HFF-Myc (cell line): ENCODE measurements around the gene PRCP.

Experiments
- DNase-seq: peaks from one replicate; pipeline ENCODE4 v3.0.0-alpha.2; 2011; ENCODE audit warnings: low read depth; ENCODE audit errors: extremely low read depth
- H3K4me3 ChIP-seq: replicated peaks from 2 replicates; pipeline ENCODE4 v1.5.1; 2011; ENCODE audit warnings: low read depth, mild to moderate bottlenecking, control low read depth, low read length
- TF ChIP-seq, protein P1 (sequence below): IDR thresholded peaks from 2 replicates; pipeline ENCODE4 v1.5.1; 2012; ENCODE audit warnings: mild to moderate bottlenecking, low read depth, low read length, control low read depth; ENCODE audit errors: missing control alignments

Gene PRCP

DNA sequence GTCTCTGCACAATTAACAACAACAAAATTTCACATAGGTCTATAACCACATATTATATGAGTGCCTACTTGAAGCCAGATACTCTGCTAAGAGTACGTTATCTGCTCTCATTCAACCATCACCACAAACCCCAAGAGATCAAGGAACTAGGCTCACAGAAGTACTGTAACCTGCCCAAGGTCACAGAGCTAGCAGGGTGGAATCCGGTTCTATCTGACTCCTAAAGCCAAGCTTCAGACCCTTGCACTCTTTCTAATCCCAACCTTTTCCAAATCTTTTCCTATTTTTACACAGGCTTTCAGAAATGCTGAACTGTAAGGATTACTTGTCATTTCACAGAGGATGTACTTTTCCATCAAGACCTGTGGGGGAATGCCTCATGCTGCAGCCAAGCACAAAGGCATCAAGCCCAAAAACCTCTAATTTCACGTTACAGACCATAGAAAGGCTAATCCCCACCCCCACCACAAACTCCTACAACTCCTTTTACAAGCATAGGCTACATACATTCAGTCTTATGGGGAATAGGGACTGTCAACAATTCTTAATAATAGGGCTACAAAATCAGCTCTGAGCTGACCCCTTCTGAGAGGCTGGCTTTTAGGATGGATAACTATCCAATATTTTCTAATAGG, 927 bp downstream of the PRCP start:
- H3K4me3 ChIP-seq, result peak overlapping the region; percentile 74
- DNase-seq, result no peak
- TF ChIP-seq, protein P1, sequence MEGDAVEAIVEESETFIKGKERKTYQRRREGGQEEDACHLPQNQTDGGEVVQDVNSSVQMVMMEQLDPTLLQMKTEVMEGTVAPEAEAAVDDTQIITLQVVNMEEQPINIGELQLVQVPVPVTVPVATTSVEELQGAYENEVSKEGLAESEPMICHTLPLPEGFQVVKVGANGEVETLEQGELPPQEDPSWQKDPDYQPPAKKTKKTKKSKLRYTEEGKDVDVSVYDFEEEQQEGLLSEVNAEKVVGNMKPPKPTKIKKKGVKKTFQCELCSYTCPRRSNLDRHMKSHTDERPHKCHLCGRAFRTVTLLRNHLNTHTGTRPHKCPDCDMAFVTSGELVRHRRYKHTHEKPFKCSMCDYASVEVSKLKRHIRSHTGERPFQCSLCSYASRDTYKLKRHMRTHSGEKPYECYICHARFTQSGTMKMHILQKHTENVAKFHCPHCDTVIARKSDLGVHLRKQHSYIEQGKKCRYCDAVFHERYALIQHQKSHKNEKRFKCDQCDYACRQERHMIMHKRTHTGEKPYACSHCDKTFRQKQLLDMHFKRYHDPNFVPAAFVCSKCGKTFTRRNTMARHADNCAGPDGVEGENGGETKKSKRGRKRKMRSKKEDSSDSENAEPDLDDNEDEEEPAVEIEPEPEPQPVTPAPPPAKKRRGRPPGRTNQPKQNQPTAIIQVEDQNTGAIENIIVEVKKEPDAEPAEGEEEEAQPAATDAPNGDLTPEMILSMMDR, result no peak

DNA sequence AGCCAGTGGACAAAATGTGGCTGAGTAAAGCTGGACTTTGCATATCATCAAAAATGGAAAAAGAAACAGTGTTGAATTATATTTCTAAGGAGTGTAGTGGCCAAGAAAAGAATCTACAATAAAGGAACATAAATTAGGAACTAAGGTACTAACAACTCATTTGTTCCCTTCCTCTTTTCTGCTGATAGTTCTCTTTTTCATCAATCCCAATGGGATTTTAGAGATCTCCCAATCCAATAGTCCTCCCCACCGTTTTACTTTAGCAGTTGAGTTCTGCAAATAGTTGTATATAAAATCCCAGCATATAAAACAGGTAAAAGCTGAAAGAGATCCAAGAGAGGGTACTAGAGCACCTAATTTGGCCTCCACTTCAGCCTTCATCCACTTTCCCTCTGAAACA, 2.0 kb downstream of the PRCP start:
- DNase-seq, result no peak
- no peak overlapping the region for H3K4me3 ChIP-seq

DNA sequence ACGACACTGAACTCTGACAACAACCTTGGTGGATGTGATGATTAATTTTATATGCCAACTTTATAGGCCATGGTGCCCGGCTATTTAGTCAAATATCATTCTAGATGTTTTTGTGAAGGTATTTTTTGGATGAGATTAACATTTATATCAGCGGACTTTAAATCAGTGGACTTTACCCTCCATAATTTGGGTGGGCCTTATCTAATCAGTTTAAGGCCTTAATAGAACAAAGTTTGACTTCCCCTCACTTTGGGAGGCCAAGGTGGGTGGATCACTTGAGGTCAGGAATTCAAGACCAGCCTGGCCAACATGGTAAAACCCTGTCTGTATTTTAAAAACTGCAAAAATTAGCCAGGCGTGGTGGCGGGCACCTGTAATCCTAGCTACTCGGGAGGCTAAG, 4.0 kb downstream of the PRCP start:
- TF ChIP-seq, protein P1, result no peak
- no peak overlapping the region for H3K4me3 ChIP-seq
- no peak for DNase-seq

More for the DNA sequence above, 2.0 kb downstream of the PRCP start:
- TF ChIP-seq, protein P1, result no peak

DNA sequence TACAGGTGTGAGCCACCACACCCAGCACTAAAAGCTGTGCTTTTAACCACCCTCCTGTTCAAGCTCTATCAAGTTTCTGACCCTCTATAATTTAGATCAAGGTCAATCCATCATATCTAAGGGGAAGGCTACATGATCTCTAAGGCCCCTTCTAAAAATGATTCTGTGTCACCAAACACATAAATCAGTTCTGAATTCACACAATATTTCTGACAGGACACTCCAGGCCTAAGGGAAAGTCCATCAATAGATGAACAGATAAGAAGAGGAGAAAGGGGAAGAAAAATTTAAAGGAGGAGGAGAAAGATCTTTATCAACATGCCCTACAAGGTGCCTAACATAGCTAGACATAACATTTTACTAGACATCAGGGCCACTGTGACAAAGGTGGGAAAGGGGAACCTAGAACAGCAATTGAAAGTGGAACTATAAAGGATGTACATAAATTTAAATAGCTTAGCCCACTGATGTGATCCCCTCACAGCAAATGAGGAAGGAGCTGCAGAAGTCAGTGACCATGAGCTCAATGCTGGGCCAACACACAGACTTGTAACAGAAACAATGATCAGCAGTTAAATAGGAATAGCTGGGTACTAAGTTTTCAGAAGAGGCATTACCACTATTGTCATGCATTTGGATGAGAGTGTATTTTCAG, 4.7 kb downstream of the PRCP start:
- TF ChIP-seq, protein P1, result no peak
- DNase-seq, result no peak
- no peak overlapping the region for H3K4me3 ChIP-seq

DNA sequence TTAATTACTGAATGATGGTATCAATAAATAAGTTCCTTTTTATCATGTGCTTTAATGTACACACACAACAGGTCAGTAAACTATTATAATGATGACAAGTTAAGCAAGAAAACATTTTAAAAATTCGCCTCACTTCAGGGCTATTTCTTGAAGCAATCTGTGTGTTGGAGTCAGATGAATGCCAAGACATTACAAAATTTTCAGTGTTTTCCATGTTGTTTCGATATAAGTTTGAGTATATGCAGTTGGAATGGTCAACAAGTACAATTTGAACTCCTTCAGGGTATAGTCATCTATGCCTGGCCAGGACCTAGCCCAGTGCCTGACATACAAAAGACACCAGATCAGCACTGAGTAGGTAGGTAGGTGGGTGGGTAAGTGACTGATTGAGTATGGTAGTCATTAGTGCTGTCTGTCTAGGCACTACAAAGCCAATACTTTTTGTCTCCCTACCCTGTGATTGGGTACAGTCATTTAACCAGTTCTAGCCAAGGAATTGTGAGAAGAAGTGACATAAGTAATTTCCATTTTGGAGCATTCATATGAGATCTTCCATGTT, 7.5 kb downstream of the PRCP start:
- no peak overlapping the region for H3K4me3 ChIP-seq
- no peak for DNase-seq
- TF ChIP-seq, protein P1, result no peak

DNA sequence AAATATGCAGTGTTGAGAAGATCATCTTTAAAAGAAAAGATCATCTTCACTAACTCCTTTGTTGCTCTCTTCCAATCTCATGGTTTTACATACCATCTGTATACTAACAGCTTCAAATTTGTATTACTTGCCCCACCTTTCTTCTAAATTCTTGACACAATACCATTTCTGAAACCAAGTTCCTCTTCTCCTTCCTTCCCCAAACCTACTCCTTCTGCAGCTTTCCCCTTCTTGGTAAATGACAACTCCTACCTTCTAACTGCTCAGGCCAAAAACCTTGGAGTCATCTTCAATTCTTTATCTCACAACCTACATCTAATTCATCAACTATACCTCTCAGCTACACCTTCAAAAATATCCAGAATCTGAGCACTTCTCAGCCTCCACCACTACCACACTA, 9.3 kb downstream of the PRCP start:
- TF ChIP-seq, protein P1, result no peak
- no peak for DNase-seq
- no peak overlapping the region for H3K4me3 ChIP-seq
